HepG2 (cell line): Measurements from ENCODE around the gene SRRM2. TPM values are rescaled to one million over a fixed set of nuclear protein-coding genes. Genes with fewer than 3 reads are reported as not detected.

Source experiments
- ATAC-seq: fragments of 200-7000 bp; cut with Tn5 transposase; 3 replicates; pipeline ENCODE4 v1.9.1; 2020; ENCODE audit warnings: mild to moderate bottlenecking, moderate library complexity
- BruUV-seq: library from RNA; stranded (reverse); fragments of 400-500 nt; replicated peaks from 2 replicates; lab custom pipeline; 2021; lab: Mats Ljungman, UMichigan
- CTCF ChIA-PET: fragments of 300-600 bp; formaldehyde crosslinking; extraction: SDS; loops from one replicate; lab custom pipeline; 2021; ENCODE audit warnings: low total read pairs, inconsistent platforms, low intra/inter-chr PET ratio; lab: Yijun Ruan, JAX
- POLR2A ChIA-PET: fragments of 350-600 bp; sonication (Branson Sonifier 250); formaldehyde crosslinking; loops from one replicate; lab custom pipeline; 2020; ENCODE audit warnings: antibody characterized with exemption, inconsistent platforms; lab: Yijun Ruan, JAX
- DNase-seq: peaks from one replicate; pipeline ENCODE4 v3.0.0-alpha.2; 2015; ENCODE audit warnings: low spot score
- FAIRE-seq: peaks from 3 replicates; lab custom pipeline; 2011; peaks lifted over from hg19 to GRCh38; lab: Jason Lieb, UNC
- H2AFZ ChIP-seq: one replicate; pipeline ENCODE4 v1.6.1; 2011; ENCODE audit warnings: low read length, inconsistent platforms
- H3K27ac ChIP-seq: fragments of 300-600 bp; 3 replicates; pipeline ENCODE4 v1.8.0; 2011; ENCODE audit warnings: mixed run types, mild to moderate bottlenecking, mixed read lengths, low read length, inconsistent platforms; ENCODE audit not compliant: insufficient read depth; ENCODE audit errors: extremely low read length
- H3K27me3 ChIP-seq, 2 experiments: fragments of 200-600 bp in 1 of 2; 2 replicates in 1 of 2; 3 replicates in 1 of 2; pipeline versions ENCODE4 v1.6.0 to v1.8.0; 2011; ENCODE audit warnings: low read length in 2 of 2, mild to moderate bottlenecking in 2 of 2, moderate library complexity in 2 of 2, inconsistent platforms in 1 of 2; ENCODE audit not compliant: insufficient read depth in 2 of 2, control insufficient read depth in 1 of 2
- H3K36me3 ChIP-seq, 2 experiments: fragments of 200-600 bp in 1 of 2; replicated peaks in 1 of 2; 2 replicates in 1 of 2; 3 replicates in 1 of 2; pipeline versions ENCODE4 v1.5.1 to v1.8.0; 2011; ENCODE audit warnings: low read length in 2 of 2, inconsistent platforms in 1 of 2; ENCODE audit not compliant: insufficient read depth in 2 of 2, control insufficient read depth in 1 of 2
- H3K4me1 ChIP-seq: 2 replicates; pipeline ENCODE4 v1.5.1; 2012; ENCODE audit warnings: low read length, inconsistent platforms; ENCODE audit not compliant: insufficient read depth
- H3K4me2 ChIP-seq: 2 replicates; pipeline ENCODE4 v1.6.0; 2011; ENCODE audit warnings: low read depth, low read length, inconsistent platforms
- H3K4me3 ChIP-seq, 3 experiments: fragments of 200-600 bp in 1 of 3; sonication (generic), shearing (Covaris generic) in 1 of 3; replicated peaks in 1 of 3; 2 replicates each; pipeline ENCODE4 v1.5.1; 2011 to 2016; ENCODE audit warnings: low read length in 3 of 3, inconsistent platforms in 2 of 3, low read depth in 2 of 3, mild to moderate bottlenecking in 2 of 3, control low read depth in 1 of 3, mixed read lengths in 1 of 3; ENCODE audit not compliant: insufficient read depth in 1 of 3
- H3K79me2 ChIP-seq: one replicate; pipeline ENCODE4 v1.6.1; 2011; ENCODE audit warnings: low read length, inconsistent platforms; ENCODE audit not compliant: insufficient read depth
- H3K9ac ChIP-seq: 2 replicates; pipeline ENCODE4 v1.6.0; 2011; ENCODE audit warnings: mild to moderate bottlenecking, low read depth, low read length, inconsistent platforms; ENCODE audit not compliant: insufficient read depth
- H3K9me3 ChIP-seq: 2 replicates; pipeline ENCODE4 v1.5.1; 2012; ENCODE audit warnings: mild to moderate bottlenecking, low read length
- H4K20me1 ChIP-seq: 2 replicates; pipeline ENCODE4 v1.6.0; 2011; ENCODE audit warnings: inconsistent platforms, mild to moderate bottlenecking, low read length, moderate library complexity; ENCODE audit not compliant: insufficient read depth
- FOSL2 ChIP-seq: sonication (generic); formaldehyde crosslinking; IDR thresholded peaks from 2 replicates; pipeline ENCODE4 v1.4.0; 2020; ENCODE audit warnings: missing genetic modification reagents
- SRSF4 ChIP-seq: fragments of 200-400 bp; formaldehyde crosslinking; IDR thresholded peaks from one replicate; pipeline ENCODE4 v1.6.1; 2018; ENCODE audit warnings: mild to moderate bottlenecking, low read depth, low read length, moderate library complexity; ENCODE audit not compliant: poor library complexity, severe bottlenecking
- ZNF180 ChIP-seq: sonication (generic); formaldehyde crosslinking; IDR thresholded peaks from 2 replicates; pipeline ENCODE4 v1.4.0; 2020; ENCODE audit warnings: low read depth, missing genetic modification reagents, borderline replicate concordance
- WGBS: methylation state at CpG from one replicate; pipeline ENCODE4 v1.1.6; 2017; ENCODE audit warnings: low lambda C conversion rate; 5-methylcytosine and 5-hydroxymethylcytosine counted together
- in situ Hi-C: cut with HindIII; loops from 2 replicates; pipeline ENCODE4 v1.10.0; 2017; ENCODE audit warnings: low pct_unique_long_range_greater_than_20kb; ENCODE audit not compliant: extremely low pct_ligation_motif_present
- intact Hi-C: fragments of 100-400 bp; cut with micrococcal nuclease; formaldehyde crosslinking; loops from one replicate; pipeline ENCODE4 v1.10.0; 2022; ENCODE audit not compliant: unreplicated experiment
- polyA plus RNA-seq, 8 experiments: library from polyadenylated mRNA; depleted of rRNA in 3 of 8; stranded (reverse) in 7 of 8; unstranded in 1 of 8; fragments of >200 nt; fragmentation: Illumina TruSeq in 4 of 8; extraction: Trizol in 4 of 8; gene quantifications; 2 replicates each; pipeline versions ENCODE4 v1.2.1 to v1.2.3, GENCODE V29; 2011 to 2016; ENCODE audit warnings: low read depth in 4 of 8, missing spikeins in 1 of 8, mixed read lengths in 1 of 8; ENCODE audit not compliant: insufficient read depth in 1 of 8
- total RNA-seq, 5 experiments: library from RNA; depleted of rRNA; stranded (reverse); fragments of >200 nt; fragmentation: Illumina TruSeq; extraction: Trizol; gene quantifications; 2 replicates each; pipeline ENCODE4 v1.2.3, GENCODE V29; 2016; ENCODE audit warnings: low read depth in 1 of 5
- TF ChIP-seq, protein P1 (sequence below): sonication (generic); IDR thresholded peaks from 2 replicates; pipeline ENCODE4 v1.6.1; 2016; ENCODE audit warnings: low read depth, borderline replicate concordance
- TF ChIP-seq, protein P2 (sequence below): fragments of 450-650 bp; IDR thresholded peaks from 2 replicates; pipeline ENCODE4 v1.6.1; 2016

Gene SRRM2
- total and polyA plus RNA-seq, 2 of the 13 experiments (the other 11 are each of a cell fraction or from before 2014, with no cell fraction given), result 50.4 to 112 TPM

- H3K36me3 ChIP-seq, result no peaks in the 10 kb centered on the region
- H3K9me3 ChIP-seq, result no peaks in the 10 kb centered on the region
- H3K4me3 ChIP-seq, result no peak overlapping the region
- no peak overlapping the region for H2AFZ ChIP-seq
- POLR2A ChIA-PET, result no interaction called here
- no peak for ATAC-seq
- CTCF ChIA-PET, result no interaction called here
- no peak overlapping the region for H3K4me2 ChIP-seq
- no peaks in the 10 kb centered on the region for H4K20me1 ChIP-seq
- no peak overlapping the region for H3K27ac ChIP-seq
- DNase-seq, result no peak
- TF ChIP-seq ZNF180, result no peak
- WGBS, result 62% methylated on average over 10 of the region's 10 CpGs
- peaks cover 5 to 38% of the 10 kb centered on the region in 2 experiments; a peak in 4 of 5 replicates for H3K27me3 ChIP-seq
- intact Hi-C loops, result no loop called here
- H3K79me2 ChIP-seq, result no peaks in the 10 kb centered on the region
- in situ Hi-C loops, result no loop called here
- BruUV-seq, result no TSS peak
- peaks cover 12% of the 10 kb centered on the region for H3K4me1 ChIP-seq
- H3K9ac ChIP-seq, result no peak overlapping the region
- no peak for FAIRE-seq
These were observed 40.5 kb downstream of the SRRM2 start for GRCh38 chr16:2792940-2793339.

GRCh38 chr16:2795395-2796143, 43.1 kb downstream of the SRRM2 start:
- Histone ChIP-seq H2AFZ (no peak overlapping the region), H3K79me2 (no peaks in the 10 kb centered on the region), H3K9me3 (no peaks in the 10 kb centered on the region), H3K4me2 (no peak overlapping the region), H4K20me1 (no peaks in the 10 kb centered on the region), H3K36me3 (no peaks in the 10 kb centered on the region), H3K4me3 (no peak overlapping the region), H3K27ac (no peak overlapping the region), H3K9ac (no peak overlapping the region), H3K27me3 (peaks cover 4 to 30% of the 10 kb centered on the region in 2 experiments; a peak in 4 of 5 replicates), H3K4me1 (peaks cover 26% of the 10 kb centered on the region)
- no TSS peak for BruUV-seq
- ATAC-seq (no peak), DNase-seq (no peak), FAIRE-seq (no peak)
- TF ChIP-seq, protein P1, sequence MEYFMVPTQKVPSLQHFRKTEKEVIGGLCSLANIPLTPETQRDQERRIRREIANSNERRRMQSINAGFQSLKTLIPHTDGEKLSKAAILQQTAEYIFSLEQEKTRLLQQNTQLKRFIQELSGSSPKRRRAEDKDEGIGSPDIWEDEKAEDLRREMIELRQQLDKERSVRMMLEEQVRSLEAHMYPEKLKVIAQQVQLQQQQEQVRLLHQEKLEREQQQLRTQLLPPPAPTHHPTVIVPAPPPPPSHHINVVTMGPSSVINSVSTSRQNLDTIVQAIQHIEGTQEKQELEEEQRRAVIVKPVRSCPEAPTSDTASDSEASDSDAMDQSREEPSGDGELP, result peak; percentile 27; the same call in 1 of the 2 replicates
- TF ChIP-seq, protein P2, sequence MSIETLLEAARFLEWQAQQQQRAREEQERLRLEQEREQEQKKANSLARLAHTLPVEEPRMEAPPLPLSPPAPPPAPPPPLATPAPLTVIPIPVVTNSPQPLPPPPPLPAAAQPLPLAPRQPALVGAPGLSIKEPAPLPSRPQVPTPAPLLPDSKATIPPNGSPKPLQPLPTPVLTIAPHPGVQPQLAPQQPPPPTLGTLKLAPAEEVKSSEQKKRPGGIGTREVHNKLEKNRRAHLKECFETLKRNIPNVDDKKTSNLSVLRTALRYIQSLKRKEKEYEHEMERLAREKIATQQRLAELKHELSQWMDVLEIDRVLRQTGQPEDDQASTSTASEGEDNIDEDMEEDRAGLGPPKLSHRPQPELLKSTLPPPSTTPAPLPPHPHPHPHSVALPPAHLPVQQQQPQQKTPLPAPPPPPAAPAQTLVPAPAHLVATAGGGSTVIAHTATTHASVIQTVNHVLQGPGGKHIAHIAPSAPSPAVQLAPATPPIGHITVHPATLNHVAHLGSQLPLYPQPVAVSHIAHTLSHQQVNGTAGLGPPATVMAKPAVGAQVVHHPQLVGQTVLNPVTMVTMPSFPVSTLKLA, result no peak
- TF ChIP-seq SRSF4 (no peak), FOSL2 (CRISPR knock-in tag) (peak; percentile 55; the same call in 1 of the 2 replicates)
- WGBS, result 15% methylated on average over 7 of the region's 7 CpGs
- in situ Hi-C loops, result no loop called here
- ChIA-PET CTCF (no interaction called here), POLR2A (no interaction called here)
- intact Hi-C loops, result no loop called here
